MCF 10A (cell line): Measurements from ENCODE around the gene ZNG1A. TPM values are rescaled to one million over a fixed set of nuclear protein-coding genes. Genes with fewer than 3 reads are reported as not detected.
A peak's percentile ranks its signal among the peaks of the same experiment; 100 is the strongest.
"Not testable (repeated sequence)": the region's sequence is repeated elsewhere in the genome, so short reads cannot be mapped to it uniquely, and the experiment has no call there.

ENCODE experiments used
- BruUV-seq: library from RNA; stranded (reverse); fragments of 400-500 nt; replicated peaks from 2 replicates; lab custom pipeline; 2021; lab: Mats Ljungman, UMichigan
- CTCF ChIA-PET: fragments of 300-600 bp; sonication (Branson Sonifier 250); formaldehyde crosslinking; extraction: SDS; loops from one replicate; lab custom pipeline; 2021; ENCODE audit warnings: antibody characterized with exemption, inconsistent platforms; lab: Yijun Ruan, JAX
- POLR2A ChIA-PET: fragments of 300-600, 350-650 bp; sonication (Branson Sonifier 250); formaldehyde crosslinking; extraction: SDS; loops from one replicate; lab custom pipeline; 2020; ENCODE audit warnings: antibody characterized with exemption, inconsistent platforms; lab: Yijun Ruan, JAX
- DNase-seq: peaks from one replicate; pipeline ENCODE4 v3.0.0-alpha.2; 2018; ENCODE audit not compliant: unreplicated experiment
- H3K27ac Mint-ChIP-seq: one replicate; pipeline ENCODE4 v1.8.0; 2022; ENCODE audit warnings: mild to moderate bottlenecking, low read depth, mixed read lengths; ENCODE audit not compliant: unreplicated experiment
- H3K27me3 Mint-ChIP-seq: one replicate; pipeline ENCODE4 v1.8.0; 2022; ENCODE audit warnings: mixed read lengths; ENCODE audit not compliant: insufficient read depth, unreplicated experiment
- H3K36me3 Mint-ChIP-seq: one replicate; pipeline ENCODE4 v1.8.0; 2022; ENCODE audit warnings: mild to moderate bottlenecking, moderate library complexity, mixed read lengths; ENCODE audit not compliant: insufficient read depth, unreplicated experiment
- H3K4me1 Mint-ChIP-seq: one replicate; pipeline ENCODE4 v1.8.0; 2022; ENCODE audit warnings: mixed read lengths; ENCODE audit not compliant: insufficient read depth, unreplicated experiment
- H3K4me3 Mint-ChIP-seq: one replicate; pipeline ENCODE4 v1.8.0; 2022; ENCODE audit warnings: mild to moderate bottlenecking, moderate library complexity, mixed read lengths; ENCODE audit not compliant: unreplicated experiment
- H3K9me3 Mint-ChIP-seq: one replicate; pipeline ENCODE4 v1.8.0; 2022; ENCODE audit warnings: mixed read lengths; ENCODE audit not compliant: unreplicated experiment
- intact Hi-C: fragments of 100-400 bp; cut with micrococcal nuclease; formaldehyde crosslinking; loops from 2 replicates; pipeline ENCODE4 v1.14.1; 2022
- total RNA-seq: library from RNA; stranded (reverse); gene quantifications from 2 replicates; pipeline ENCODE4 v1.2.3, GENCODE V29; 2022

ZNG1A gene
- total RNA-seq, 1 experiment from 2014 or later: 43.1 TPM

GRCh38 chr9:99867-100266 is 79.0 kb downstream of the ZNG1A start:
- H3K4me1 Mint-ChIP-seq, CTCF ChIA-PET, DNase-seq, POLR2A ChIA-PET, BruUV-seq, H3K27ac Mint-ChIP-seq, H3K9me3 Mint-ChIP-seq, H3K4me3 Mint-ChIP-seq, intact Hi-C loops, H3K36me3 Mint-ChIP-seq, H3K27me3 Mint-ChIP-seq: not testable (repeated sequence)

DNA sequence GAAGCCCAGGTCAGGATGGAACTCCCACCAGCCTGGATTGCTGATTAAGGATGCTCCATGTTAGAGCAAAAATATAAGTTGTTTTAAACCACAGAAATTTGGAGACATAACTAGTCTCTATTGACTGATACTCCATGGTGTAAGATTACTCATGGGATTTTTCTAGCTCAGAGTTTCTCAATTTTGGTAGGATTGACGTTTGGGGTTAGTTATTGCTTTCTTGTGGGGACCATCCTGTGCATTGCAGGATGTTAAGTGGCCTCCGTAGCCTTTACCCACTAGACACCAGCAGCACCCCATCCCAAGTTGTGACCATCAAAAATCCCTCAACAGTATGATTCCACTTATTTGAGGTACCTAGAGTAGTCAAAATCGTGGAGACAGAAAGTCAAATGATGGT is 80.1 kb downstream of the ZNG1A start:
- H3K9me3 Mint-ChIP-seq, DNase-seq, intact Hi-C loops, H3K27ac Mint-ChIP-seq, H3K4me3 Mint-ChIP-seq, H3K4me1 Mint-ChIP-seq, BruUV-seq, POLR2A ChIA-PET, H3K27me3 Mint-ChIP-seq, CTCF ChIA-PET, H3K36me3 Mint-ChIP-seq: not testable (repeated sequence)

- intact Hi-C loops, H3K4me3 Mint-ChIP-seq, H3K4me1 Mint-ChIP-seq, H3K27me3 Mint-ChIP-seq, DNase-seq, BruUV-seq, POLR2A ChIA-PET, H3K9me3 Mint-ChIP-seq, H3K36me3 Mint-ChIP-seq, CTCF ChIA-PET: not testable (repeated sequence)
- H3K27ac Mint-ChIP-seq: peak overlapping the region; percentile 64
These were observed 83.9 kb downstream of the ZNG1A start for GRCh38 chr9:94992-95391.

DNA sequence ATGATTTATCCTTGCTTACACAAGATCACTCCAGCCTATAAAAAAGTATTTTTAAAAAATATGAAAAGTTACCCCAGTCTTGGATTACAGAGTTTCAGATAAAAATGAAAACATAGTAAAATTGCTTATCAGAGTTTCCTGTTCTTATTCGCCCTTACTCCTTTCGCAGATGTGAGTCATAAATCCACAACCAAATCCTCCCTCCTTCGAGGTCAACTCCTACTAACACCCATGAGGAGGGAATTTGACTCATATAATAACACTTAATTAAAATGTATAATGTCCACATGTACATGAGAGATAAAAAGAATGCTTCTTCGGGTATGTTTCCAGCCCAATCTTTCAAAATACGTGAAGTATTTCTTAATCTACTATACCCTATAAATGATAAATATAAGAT is 84.5 kb downstream of the ZNG1A start:
- H3K27me3 Mint-ChIP-seq, POLR2A ChIA-PET, H3K36me3 Mint-ChIP-seq, H3K9me3 Mint-ChIP-seq, CTCF ChIA-PET, intact Hi-C loops, H3K4me1 Mint-ChIP-seq, BruUV-seq, DNase-seq, H3K27ac Mint-ChIP-seq, H3K4me3 Mint-ChIP-seq: not testable (repeated sequence)

GRCh38 chr9:93909-94308 is 84.9 kb downstream of the ZNG1A start:
- H3K36me3 Mint-ChIP-seq, H3K9me3 Mint-ChIP-seq, CTCF ChIA-PET, H3K4me1 Mint-ChIP-seq, intact Hi-C loops, H3K27ac Mint-ChIP-seq, H3K27me3 Mint-ChIP-seq, POLR2A ChIA-PET, DNase-seq, BruUV-seq, H3K4me3 Mint-ChIP-seq: not testable (repeated sequence)

GRCh38 chr9:90851-91250 is 88.0 kb downstream of the ZNG1A start:
- H3K4me3 Mint-ChIP-seq, DNase-seq: not testable (repeated sequence)

GRCh38 chr9:88396-89037 is 90.3 kb downstream of the ZNG1A start:
- H3K4me1 Mint-ChIP-seq, intact Hi-C loops, CTCF ChIA-PET, H3K36me3 Mint-ChIP-seq, BruUV-seq, H3K4me3 Mint-ChIP-seq, POLR2A ChIA-PET, DNase-seq, H3K9me3 Mint-ChIP-seq, H3K27ac Mint-ChIP-seq, H3K27me3 Mint-ChIP-seq: not testable (repeated sequence)

More at GRCh38 chr9:90851-91250, 88.0 kb downstream of the ZNG1A start:
- POLR2A ChIA-PET, intact Hi-C loops, H3K27ac Mint-ChIP-seq, H3K4me1 Mint-ChIP-seq, BruUV-seq, H3K27me3 Mint-ChIP-seq, H3K9me3 Mint-ChIP-seq, H3K36me3 Mint-ChIP-seq, CTCF ChIA-PET: not testable (repeated sequence)

- H3K4me1 Mint-ChIP-seq, CTCF ChIA-PET, DNase-seq, H3K27ac Mint-ChIP-seq, intact Hi-C loops, H3K9me3 Mint-ChIP-seq, BruUV-seq, POLR2A ChIA-PET, H3K27me3 Mint-ChIP-seq, H3K4me3 Mint-ChIP-seq, H3K36me3 Mint-ChIP-seq: not testable (repeated sequence)
These were observed 91.0 kb downstream of the ZNG1A start for GRCh38 chr9:87860-88259.

DNA sequence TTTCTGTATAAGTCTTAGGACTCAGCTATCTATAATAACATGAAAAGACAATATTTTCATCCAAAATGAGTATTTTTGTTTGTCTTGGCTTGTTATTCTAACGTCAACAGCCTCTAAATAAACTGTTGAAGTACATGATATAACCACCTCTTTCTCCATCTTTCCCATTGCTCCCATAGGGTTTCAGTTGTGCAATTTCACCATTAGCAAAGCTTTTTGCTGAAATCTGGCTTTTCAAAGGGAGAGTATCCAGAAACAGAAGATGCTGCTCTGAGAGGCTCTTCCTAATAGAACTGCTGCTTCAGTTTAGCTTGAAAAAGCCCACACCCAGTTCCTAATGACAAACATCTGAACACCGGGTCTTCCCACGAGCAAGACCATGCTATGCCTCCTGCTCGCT is 91.8 kb downstream of the ZNG1A start:
- CTCF ChIA-PET, H3K27ac Mint-ChIP-seq, H3K4me1 Mint-ChIP-seq, DNase-seq, POLR2A ChIA-PET, H3K4me3 Mint-ChIP-seq, H3K9me3 Mint-ChIP-seq, BruUV-seq, H3K36me3 Mint-ChIP-seq, H3K27me3 Mint-ChIP-seq, intact Hi-C loops: not testable (repeated sequence)
